Lung microvascular endothelial cell (primary cell): Measurements from ENCODE around the gene MIX23. TPM values are rescaled to one million over a fixed set of nuclear protein-coding genes. Genes with fewer than 3 reads are reported as not detected.

Experiments
- DNase-seq, 2 donors: peaks; one replicate each; pipeline versions ENCODE4 v3.0.0 to v3.0.0-alpha.2; 2010; ENCODE audit warnings: low read depth in 2 of 2
- total RNA-seq: library from RNA; depleted of rRNA; stranded (reverse); fragments of >200 nt; gene quantifications from 2 replicates; pipeline ENCODE4 v1.2.1, GENCODE V29; 2014

The MIX23 gene
- total RNA-seq, 1 donor from 2014 or later = 25.6 TPM

GRCh38 chr3:122351612-122352011, 31.4 kb downstream of the MIX23 start:
- DNase-seq = no peak

GRCh38 chr3:122350814-122351418, 32.1 kb downstream of the MIX23 start:
- no peak for DNase-seq

- DNase-seq = no peak
Observed at GRCh38 chr3:122349171-122349570, 33.9 kb downstream of the MIX23 start.

- DNase-seq = no peak
Observed at GRCh38 chr3:122343654-122344053, 39.4 kb downstream of the MIX23 start.

GRCh38 chr3:122342803-122343202, 40.2 kb downstream of the MIX23 start:
- no peak for DNase-seq

GRCh38 chr3:122332551-122332950, 50.5 kb downstream of the MIX23 start:
- no peak for DNase-seq

GRCh38 chr3:122331886-122332285, 51.1 kb downstream of the MIX23 start:
- DNase-seq = no peak

GRCh38 chr3:122325769-122326168, 57.3 kb downstream of the MIX23 start:
- no peak for DNase-seq

GRCh38 chr3:122324871-122325323, 58.1 kb downstream of the MIX23 start, which contains the start of gene CSTA:
Gene CSTA, plus strand, starts transcription at chr3:122325248. Its CDS starts 45 bp downstream, at chr3:122325293.
- DNase-seq = no peak

GRCh38 chr3:122322095-122323075, 60.6 kb downstream of the MIX23 start:
- DNase-seq = no peak

GRCh38 chr3:122318620-122319019, 64.4 kb downstream of the MIX23 start:
- DNase-seq = no peak

GRCh38 chr3:122316368-122316767, 66.7 kb downstream of the MIX23 start:
- no peak for DNase-seq

GRCh38 chr3:122315619-122316018, 67.4 kb downstream of the MIX23 start:
- no peak for DNase-seq

- DNase-seq = no peak
Observed at GRCh38 chr3:122314228-122314876, 68.7 kb downstream of the MIX23 start.

GRCh38 chr3:122313281-122313680, 69.8 kb downstream of the MIX23 start:
- no peak for DNase-seq

GRCh38 chr3:122312826-122313225, 70.2 kb downstream of the MIX23 start:
- no peak for DNase-seq

- no peak for DNase-seq
Observed at GRCh38 chr3:122310361-122310760, 72.7 kb downstream of the MIX23 start.

Other genes starting within 250 kb of the MIX23 start
- not detected in 2 replicates for gene CASR, start 199.6 kb downstream of the MIX23 start, total RNA-seq
- gene CSTA, start 58.0 kb downstream of the MIX23 start, total RNA-seq = not detected in 2 replicates
- 6.5 and 7.4 TPM in 2 replicates for gene FAM162A, start 951 bp upstream of the MIX23 start, total RNA-seq
- gene WDR5B, start 32.8 kb upstream of the MIX23 start, total RNA-seq = 2.6 and 3.8 TPM in 2 replicates
- 19.8 and 20.6 TPM in 2 replicates for gene KPNA1, start 131.7 kb upstream of the MIX23 start, total RNA-seq
- 12.2 and 12.3 TPM in 2 replicates for gene PARP9, start 181.1 kb upstream of the MIX23 start, total RNA-seq
- gene DTX3L, start 181.1 kb upstream of the MIX23 start, total RNA-seq = 14.7 and 15.0 TPM in 2 replicates
- 0.40 and 0.44 TPM in 2 replicates for gene PARP15, start 194.4 kb upstream of the MIX23 start, total RNA-seq